HS-27A (cell line): ENCODE measurements around the gene HLTF.
"Not testable (repeated sequence)": the region's sequence is repeated elsewhere in the genome, so short reads cannot be mapped to it uniquely, and the experiment has no call there.

Source experiments
- DNase-seq: peaks from one replicate; pipeline ENCODE4 v3.0.0-alpha.2; 2012; ENCODE audit warnings: low read depth, missing footprints

Gene HLTF, protein sequence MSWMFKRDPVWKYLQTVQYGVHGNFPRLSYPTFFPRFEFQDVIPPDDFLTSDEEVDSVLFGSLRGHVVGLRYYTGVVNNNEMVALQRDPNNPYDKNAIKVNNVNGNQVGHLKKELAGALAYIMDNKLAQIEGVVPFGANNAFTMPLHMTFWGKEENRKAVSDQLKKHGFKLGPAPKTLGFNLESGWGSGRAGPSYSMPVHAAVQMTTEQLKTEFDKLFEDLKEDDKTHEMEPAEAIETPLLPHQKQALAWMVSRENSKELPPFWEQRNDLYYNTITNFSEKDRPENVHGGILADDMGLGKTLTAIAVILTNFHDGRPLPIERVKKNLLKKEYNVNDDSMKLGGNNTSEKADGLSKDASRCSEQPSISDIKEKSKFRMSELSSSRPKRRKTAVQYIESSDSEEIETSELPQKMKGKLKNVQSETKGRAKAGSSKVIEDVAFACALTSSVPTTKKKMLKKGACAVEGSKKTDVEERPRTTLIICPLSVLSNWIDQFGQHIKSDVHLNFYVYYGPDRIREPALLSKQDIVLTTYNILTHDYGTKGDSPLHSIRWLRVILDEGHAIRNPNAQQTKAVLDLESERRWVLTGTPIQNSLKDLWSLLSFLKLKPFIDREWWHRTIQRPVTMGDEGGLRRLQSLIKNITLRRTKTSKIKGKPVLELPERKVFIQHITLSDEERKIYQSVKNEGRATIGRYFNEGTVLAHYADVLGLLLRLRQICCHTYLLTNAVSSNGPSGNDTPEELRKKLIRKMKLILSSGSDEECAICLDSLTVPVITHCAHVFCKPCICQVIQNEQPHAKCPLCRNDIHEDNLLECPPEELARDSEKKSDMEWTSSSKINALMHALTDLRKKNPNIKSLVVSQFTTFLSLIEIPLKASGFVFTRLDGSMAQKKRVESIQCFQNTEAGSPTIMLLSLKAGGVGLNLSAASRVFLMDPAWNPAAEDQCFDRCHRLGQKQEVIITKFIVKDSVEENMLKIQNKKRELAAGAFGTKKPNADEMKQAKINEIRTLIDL

GRCh38 chr3:149086232-149086988 lies at the start of gene HLTF:
Gene HLTF, minus strand, starts transcription at chr3:149086533. Its CDS starts 197 bp downstream, at chr3:149086336.
- DNase-seq, result peak; percentile 93

DNA sequence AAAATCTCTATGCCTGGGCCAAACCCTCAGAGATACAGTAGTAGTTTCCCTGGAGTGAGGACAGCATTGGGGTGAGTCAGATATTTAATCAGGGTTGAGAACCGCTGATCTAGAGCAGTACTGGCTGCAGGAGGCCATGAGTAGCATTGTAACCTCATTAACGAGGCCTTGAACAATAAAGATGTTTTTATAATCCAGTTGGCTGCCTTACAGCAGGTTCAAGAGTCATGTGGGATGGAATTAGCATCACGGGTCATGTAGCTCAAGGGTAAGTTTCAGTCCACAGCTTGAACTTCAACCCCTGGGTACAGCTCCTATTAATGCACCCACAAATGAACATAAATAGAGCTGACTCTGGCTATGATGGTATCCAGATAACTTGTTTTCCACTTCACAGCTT lies 48.2 kb upstream of the HLTF start:
- DNase-seq, result no peak

DNA sequence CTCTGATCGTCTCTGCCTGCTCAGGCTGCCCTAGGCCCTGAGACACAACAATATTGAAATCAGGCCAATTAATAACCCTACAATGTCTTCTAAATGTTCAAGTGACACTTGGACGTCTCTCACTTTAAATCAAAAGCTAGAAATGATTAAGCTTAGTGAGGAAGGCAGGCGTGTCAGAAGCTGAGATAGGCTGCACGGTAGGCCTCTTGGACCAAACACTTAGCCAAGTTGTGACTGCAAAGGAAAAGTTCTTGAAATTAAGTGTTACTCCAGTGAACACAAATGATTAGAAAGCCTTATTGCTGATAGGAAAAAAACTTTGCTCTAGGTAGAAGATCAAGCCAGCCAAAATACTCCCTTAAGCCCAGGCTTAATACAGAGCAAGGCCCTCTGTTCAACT lies 45.3 kb upstream of the HLTF start:
- DNase-seq, result no peak

- DNase-seq, result peak; percentile 64
Measured at GRCh38 chr3:149129326-149130205, 43.2 kb upstream of the HLTF start, which contains the start of gene HPS3. Gene HPS3, plus strand, starts transcription at chr3:149129638. Its CDS starts 86 bp downstream, at chr3:149129724.

GRCh38 chr3:149128821-149129220 lies 42.5 kb upstream of the HLTF start:
- DNase-seq, result no peak

GRCh38 chr3:149122721-149123578 lies 36.6 kb upstream of the HLTF start:
- no peak for DNase-seq

- DNase-seq, result peak; percentile 49
Measured at GRCh38 chr3:149120051-149120972, 34.0 kb upstream of the HLTF start.

DNA sequence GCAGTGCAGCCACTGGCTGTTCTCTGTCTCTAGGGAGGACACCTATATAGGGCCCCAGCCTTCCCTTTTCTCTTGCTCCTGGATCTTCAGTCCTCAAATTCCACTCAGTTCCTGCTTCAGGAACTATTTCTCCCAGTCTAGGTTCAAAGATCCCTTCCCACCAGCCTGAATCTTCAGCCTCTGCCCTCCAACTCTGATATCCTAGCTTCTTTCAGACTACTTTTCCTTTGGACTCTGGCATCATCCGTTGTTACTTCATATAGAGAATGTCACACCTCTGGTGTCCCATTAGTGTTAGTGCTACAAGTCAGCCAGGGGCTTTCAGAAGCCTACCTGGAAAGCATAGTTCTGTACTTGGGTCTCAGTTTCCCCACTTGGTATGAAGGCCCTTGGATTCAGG lies 33.1 kb upstream of the HLTF start:
- DNase-seq, result no peak

- no peak for DNase-seq
Measured at GRCh38 chr3:149118724-149119123, 32.4 kb upstream of the HLTF start.

GRCh38 chr3:149115114-149115513 lies 28.8 kb upstream of the HLTF start:
- no peak for DNase-seq

DNA sequence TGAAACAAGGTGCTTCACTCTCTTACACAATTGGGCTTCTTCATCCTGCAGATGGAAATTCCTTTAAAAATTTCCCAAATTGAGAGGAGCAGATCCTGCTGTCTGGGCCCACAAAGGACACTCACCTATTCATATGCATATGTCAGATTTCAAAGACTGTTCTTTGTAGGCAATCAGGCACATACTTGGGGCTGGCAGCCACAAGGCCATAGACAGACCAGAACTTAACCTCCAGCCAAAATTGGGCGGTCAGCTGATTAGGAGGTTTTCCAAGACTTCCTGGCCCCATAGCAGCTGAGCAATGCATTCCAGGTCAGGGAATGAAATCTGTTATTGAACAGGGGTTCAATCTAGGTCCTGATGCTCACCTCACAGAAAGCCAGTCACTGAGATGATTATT lies 28.1 kb upstream of the HLTF start:
- no peak for DNase-seq

GRCh38 chr3:149104484-149104883 lies 18.2 kb upstream of the HLTF start:
- no peak for DNase-seq

DNA sequence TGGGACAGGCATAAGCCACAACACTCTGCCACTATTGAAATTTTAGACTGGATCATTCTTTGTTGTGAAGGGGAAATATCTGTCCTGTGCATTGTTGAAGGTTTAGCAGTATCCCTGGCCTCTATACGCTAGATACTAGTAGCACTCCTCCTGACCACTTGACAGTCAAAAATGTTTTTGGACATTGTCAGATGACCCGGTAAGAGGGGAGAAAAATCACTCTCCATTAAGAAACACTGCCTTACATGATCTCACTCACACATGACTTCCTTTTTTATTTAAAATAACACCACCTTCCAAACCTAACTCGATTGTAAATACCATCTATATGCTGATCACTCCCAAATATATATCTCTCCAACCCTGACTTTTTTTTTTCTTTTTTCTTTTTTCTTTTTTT lies 15.3 kb upstream of the HLTF start:
- no peak for DNase-seq

DNA sequence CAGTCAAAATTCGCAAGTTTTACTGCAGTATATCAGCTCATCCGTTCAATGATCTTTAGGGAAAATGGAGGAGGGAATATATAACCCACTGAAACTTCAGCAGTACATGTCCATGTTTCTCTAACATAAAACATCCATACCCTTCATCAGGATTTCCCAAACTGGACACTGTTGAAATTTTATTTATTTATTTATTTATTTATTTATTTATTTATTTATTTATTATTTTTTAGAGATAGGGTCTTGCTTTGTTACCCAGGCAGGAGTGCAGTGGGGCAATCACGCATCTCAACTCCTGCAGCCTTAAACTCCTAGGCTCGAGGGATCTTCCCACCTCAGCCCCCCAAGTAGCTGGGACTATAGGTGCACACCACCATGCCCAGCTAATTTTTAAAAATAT lies 14.8 kb upstream of the HLTF start:
- DNase-seq, result no peak

- not testable (repeated sequence) for DNase-seq
Measured at GRCh38 chr3:149097987-149098386, 11.7 kb upstream of the HLTF start.

GRCh38 chr3:149095487-149095886 lies 9.2 kb upstream of the HLTF start:
- no peak for DNase-seq

- no peak for DNase-seq
Measured at GRCh38 chr3:149091983-149092382, 5.7 kb upstream of the HLTF start.

- DNase-seq, result no peak
Measured at GRCh38 chr3:149090907-149091306, 4.6 kb upstream of the HLTF start.

GRCh38 chr3:149090461-149090860 lies 4.1 kb upstream of the HLTF start:
- DNase-seq, result no peak
